ENCODE measurements around the gene IQCH.
"Not testable (repeated sequence)": the region's sequence is repeated elsewhere in the genome, so short reads cannot be mapped to it uniquely, and the experiment has no call there.

The IQCH gene

GRCh38 chr15:67246606-67247005 is 8.0 kb upstream of the IQCH start:
- not testable (repeated sequence) for DNase-seq (ENCODE audit: low read depth in 2 of 2)

- DNase-seq (ENCODE audit: low read depth in 2 of 2) = no peak
Observed at GRCh38 chr15:67248011-67248505, 6.5 kb upstream of the IQCH start.

DNA sequence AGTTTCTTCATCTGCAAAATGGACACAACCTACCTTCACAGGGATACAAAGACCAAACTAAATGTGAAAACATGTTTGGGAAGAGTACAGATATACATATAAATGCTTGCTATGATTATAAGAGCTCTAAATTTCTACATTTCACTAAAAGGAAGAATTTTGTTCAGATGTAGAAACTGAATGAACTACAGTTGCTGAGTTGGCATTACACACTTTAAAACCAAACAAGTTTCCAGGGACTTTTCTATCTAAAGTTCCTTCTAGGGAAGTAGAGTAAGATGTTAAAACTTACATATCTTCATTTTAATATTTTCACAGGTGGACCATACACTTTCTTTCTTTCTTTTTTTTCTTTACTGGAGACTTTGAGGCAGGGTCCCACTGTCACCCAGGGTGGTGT is 4.8 kb upstream of the IQCH start:
- DNase-seq (ENCODE audit: low read depth in 2 of 2) = no peak

GRCh38 chr15:67251318-67251717 is 3.3 kb upstream of the IQCH start:
- DNase-seq (ENCODE audit: low read depth in 2 of 2) = no peak

DNA sequence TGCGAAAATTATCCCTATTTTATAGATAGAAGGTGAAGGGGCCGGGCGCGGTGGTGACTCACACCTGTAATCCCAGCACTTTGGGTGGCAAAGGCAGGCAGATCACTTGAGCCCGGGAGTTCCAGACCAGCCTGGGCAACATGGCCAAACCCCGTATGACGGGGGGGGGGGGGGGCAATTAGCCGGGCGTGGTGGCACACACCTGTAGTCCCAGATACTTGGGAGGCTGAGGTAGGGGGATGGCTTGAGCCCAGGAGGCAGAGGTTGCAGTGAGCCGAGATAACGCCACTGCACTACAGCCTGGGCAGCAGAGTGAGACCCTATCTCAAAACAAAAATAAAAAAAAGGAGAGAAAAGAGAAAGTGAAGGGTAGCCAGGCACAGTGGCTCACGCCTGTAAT is 1.5 kb upstream of the IQCH start:
- no peak for DNase-seq (ENCODE audit: low read depth in 2 of 2)

DNA sequence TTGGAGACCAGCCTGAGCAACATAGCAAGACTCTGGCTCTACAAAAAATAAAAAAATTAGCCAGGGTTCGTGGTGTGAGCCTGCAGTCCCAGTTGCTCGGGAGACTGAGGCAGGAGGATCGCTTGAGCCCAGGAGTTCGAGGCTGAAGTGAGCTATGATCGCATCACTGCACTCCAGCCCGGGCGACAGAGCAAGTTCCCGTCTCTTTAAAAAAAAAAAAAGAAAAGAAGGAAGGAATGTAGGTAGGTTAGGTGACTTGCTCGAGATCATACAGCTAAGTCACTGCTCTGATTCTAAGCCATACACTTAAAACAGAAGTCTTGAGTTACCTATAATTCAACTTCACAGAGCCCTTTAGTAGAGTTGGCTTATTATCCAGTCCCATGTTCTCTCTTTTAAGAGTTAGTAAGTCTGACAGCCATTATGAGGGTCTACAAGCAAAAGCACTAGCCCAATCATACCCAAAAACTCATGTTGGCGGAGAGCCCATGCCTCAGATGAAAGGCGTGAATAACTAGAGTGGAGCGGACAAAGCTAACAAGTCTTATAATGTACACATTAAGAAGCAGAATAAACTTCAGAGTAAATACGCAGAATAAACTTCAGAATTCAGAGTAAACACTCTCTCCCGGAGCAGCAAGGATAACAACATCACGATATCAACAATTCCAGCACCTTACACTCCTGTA is 893 bp upstream of the IQCH start:
- DNase-seq (ENCODE audit: low read depth in 2 of 2) = no peak

DNA sequence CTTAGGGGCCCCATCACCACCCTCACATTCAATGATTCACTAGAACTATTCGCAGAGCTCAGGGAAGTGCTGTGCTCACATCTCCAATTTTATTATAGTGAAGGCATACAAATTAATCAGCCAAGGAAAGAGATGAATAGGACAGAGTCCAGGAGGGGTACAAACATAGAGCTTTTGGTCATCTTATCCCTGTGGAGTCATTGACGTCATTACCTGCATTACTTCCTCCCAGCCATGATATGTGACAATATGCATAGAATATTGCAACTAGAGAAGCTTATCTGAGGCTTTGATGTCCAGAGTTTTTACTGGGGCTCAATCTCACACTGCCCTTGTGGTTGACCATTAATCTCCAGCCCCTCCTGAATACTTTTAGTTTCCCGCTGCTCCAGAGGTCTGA is 1.5 kb downstream of the IQCH start:
- no peak for DNase-seq (ENCODE audit: low read depth in 2 of 2)

- not testable (repeated sequence) for DNase-seq (ENCODE audit: low read depth in 2 of 2)
Observed at GRCh38 chr15:67258412-67258811, 3.8 kb downstream of the IQCH start.

GRCh38 chr15:67259379-67259778 is 4.8 kb downstream of the IQCH start:
- DNase-seq (ENCODE audit: low read depth in 2 of 2) = no peak

DNA sequence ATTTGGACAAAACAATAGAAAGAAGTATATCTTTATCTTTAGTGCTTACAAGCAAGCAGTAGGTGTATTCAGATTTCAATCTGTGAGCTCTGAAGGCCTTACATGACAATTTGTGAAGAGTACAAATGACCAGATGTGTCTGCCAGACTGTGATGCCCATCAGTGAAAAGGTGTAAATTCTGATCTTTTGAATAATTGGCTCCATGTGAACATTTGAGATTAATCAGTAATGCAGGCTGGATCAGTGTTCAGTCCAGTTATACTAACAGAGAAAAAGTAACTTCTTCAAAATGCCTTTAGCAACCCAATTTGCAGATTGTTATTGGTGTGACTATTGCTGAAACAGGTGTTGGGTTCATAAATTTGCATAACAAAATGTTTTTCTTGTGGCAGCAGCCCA is 5.2 kb downstream of the IQCH start:
- no peak for DNase-seq (ENCODE audit: low read depth in 2 of 2)

DNA sequence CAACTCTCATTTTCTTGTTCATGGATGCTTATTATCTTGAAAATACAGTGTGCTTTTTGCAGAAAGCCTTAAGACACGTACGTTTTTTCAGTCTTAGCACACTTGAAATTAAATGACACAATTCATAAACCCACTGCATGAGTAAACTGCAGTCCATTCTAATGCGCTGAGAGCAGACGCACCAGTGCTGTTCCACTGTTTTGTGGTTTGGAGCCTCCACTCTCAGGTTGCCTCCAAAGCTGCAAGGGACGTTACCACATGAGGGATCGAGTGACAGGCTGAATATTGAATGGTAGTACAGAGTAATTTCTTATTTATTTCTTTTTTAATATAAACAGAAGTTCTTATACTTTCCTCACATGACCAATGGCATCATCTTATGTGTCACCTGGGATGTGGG is 12.3 kb downstream of the IQCH start:
- no peak for DNase-seq (ENCODE audit: low read depth in 2 of 2)

DNA sequence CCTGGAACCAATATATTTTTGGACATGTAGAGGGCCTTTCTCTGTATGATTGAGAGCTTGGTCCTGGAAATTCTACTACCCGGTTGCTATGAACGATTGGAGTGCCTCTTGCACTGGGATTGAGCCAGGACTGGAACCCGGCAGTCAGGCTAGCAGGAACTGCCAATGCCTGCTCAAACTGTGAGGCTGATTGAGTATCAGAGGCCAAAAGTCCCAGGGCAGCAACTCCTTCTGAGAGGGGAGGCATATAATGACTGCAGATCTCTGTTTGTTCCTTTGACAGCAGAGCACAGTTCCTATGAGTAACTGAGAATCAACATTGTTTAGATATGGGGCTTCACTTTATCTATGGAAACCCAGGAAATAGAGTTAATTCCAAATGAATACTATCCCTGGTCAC is 12.9 kb downstream of the IQCH start:
- no peak for DNase-seq (ENCODE audit: low read depth in 2 of 2)

- no peak for DNase-seq (ENCODE audit: low read depth in 2 of 2)
Observed at GRCh38 chr15:67267951-67268941, 13.7 kb downstream of the IQCH start.

DNA sequence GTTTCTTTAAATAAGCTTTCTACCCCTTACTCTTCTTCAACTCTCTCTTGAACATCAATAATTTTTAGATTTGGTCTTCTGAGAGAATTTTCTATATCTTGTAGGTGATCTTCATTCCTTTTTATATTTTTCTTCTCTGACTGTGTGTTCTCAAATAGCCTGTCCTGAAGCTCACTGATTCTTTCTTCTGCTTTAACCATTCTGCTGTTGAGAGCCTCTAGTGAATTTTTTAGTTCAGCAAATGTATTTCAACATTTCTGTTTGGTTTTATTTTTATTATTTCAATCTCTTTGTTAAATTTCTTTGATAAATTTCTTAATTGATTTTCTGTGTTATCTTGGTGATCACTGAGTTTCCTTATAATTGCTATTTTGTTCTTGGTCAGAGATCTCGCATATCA is 19.6 kb downstream of the IQCH start:
- no peak for DNase-seq (ENCODE audit: low read depth in 2 of 2)

DNA sequence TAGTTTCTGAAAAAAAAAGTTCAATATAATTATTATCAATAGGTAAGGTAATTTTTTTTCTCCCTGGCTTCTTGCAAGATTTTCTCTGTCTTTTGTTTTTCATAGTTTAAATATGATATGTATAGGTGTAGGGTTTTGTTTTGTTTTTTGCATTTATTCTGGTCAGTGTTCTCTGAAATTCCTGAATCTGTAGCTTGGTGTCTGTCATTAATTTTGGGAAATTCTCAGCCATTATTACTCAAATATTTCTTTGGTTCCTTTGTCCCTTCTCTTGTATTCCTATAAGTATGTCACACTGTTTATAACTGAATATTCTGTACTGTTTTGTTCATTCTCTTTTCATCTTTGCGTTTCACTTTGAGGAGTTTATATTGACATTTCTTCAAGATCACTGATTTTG is 22.1 kb downstream of the IQCH start:
- no peak for DNase-seq (ENCODE audit: low read depth in 2 of 2)

- DNase-seq (ENCODE audit: low read depth in 2 of 2) = no peak
Observed at GRCh38 chr15:67280217-67280616, 25.6 kb downstream of the IQCH start.

GRCh38 chr15:67281714-67282113 is 27.1 kb downstream of the IQCH start:
- no peak for DNase-seq (ENCODE audit: low read depth in 2 of 2)

DNA sequence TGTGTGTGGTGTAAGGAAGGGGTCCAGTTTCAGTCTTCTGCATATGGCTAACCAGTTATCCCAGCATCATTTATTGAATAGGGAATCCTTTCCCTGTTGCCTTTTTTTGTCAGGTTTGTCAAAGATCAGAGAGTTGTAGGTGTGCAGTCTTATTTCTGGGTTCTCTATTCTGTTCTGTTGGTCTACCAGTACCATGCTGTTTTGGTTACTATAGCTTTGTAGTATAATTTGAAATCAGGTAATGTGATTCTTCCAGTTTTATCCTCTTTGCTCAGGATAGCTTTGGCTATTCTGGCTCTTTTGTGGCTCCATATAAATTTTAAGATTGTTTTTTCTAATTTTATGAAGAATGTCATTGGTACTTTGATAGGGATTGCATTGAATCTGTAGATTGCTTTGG is 31.0 kb downstream of the IQCH start:
- not testable (repeated sequence) for DNase-seq (ENCODE audit: low read depth in 2 of 2)

GRCh38 chr15:67286400-67286799 is 31.8 kb downstream of the IQCH start:
- not testable (repeated sequence) for DNase-seq (ENCODE audit: low read depth in 2 of 2)

DNA sequence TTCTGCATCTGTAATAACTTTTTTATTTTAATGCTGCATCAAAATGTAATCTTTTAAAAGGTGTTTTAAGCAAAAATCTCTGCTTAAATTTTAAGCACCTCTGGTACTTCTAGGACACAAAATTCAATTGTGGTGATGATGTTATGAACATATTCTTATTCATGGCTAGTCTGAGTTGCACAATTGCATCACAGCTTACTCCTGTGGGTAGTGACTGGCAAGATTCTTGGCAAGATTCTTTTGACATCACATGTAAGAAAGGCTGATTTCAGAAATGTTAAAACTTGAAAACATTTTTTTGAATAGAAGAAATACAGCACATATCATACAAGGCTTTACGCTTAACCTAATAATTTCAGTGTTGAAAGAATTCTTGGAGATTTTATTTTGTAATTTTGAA is 35.7 kb downstream of the IQCH start:
- DNase-seq (ENCODE audit: low read depth in 2 of 2) = no peak

- no peak for DNase-seq (ENCODE audit: low read depth in 2 of 2)
Observed at GRCh38 chr15:67296188-67296587, 41.6 kb downstream of the IQCH start.

DNA sequence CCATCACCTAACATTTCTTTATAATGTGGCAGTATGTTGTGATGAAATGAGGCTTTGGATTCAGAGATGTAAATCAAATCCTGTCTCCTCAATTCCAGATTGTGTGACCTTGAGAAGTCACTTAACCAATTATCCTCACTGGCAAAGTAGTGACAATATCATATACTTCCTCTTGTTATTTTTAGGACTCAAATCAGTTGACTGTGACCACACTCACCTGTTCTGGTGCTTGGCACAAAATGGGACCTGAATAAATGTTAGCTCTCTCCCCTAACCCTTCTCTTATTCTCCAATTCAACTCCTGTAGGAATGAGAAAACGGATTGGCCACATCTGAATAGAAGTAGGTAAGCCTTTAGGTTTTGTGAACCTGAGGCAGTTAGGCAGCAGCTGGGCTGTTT is 42.1 kb downstream of the IQCH start:
- DNase-seq (ENCODE audit: low read depth in 2 of 2) = no peak
